ENCODE results near the gene UQCC3. TPM values are rescaled to one million over a fixed set of nuclear protein-coding genes. Genes with fewer than 3 reads are reported as not detected.

The UQCC3 gene
- total and polyA plus RNA-seq, 2 of the 13 experiments (the other 11 are each of a cell fraction or from before 2014, with no cell fraction given) = 7.7 to 16.0 TPM

GRCh38 chr11:62705880-62706849 lies 34.7 kb downstream of the UQCC3 start (continued):
- TF ChIP-seq TFDP1 (CRISPR knock-in tag; IDR thresholded peaks at IDR 0.05; ENCODE audit: borderline replicate concordance) (no peak), ZNF547 (CRISPR knock-in tag; IDR thresholded peaks at IDR 0.05) (peak; percentile 81; the same call in 1 of the 2 replicates), ZNF740 (CRISPR knock-in tag; IDR thresholded peaks at IDR 0.05) (no peak), ZNF282 (IDR thresholded peaks at IDR 0.05; ENCODE audit: partially characterized antibody) (no peak), ZNF205 (CRISPR knock-in tag; IDR thresholded peaks at IDR 0.05) (no peak), ZNF414 (CRISPR knock-in tag; IDR thresholded peaks at IDR 0.05) (no peak), SKI (IDR thresholded peaks at IDR 0.05; ENCODE audit: partially characterized antibody) (no peak), SYNCRIP (IDR thresholded peaks at IDR 0.05; ENCODE audit: insufficient read depth, low read depth, low read length) (no peak), ZNF251 (CRISPR knock-in tag; IDR thresholded peaks at IDR 0.05) (no peak), ZNF431 (CRISPR knock-in tag; IDR thresholded peaks at IDR 0.05; ENCODE audit: borderline replicate concordance, low read depth) (no peak), ZNF768 (CRISPR knock-in tag; IDR thresholded peaks at IDR 0.05) (peak; percentile 17; the same call in 1 of the 2 replicates), PRDM4 (CRISPR knock-in tag; IDR thresholded peaks at IDR 0.05; ENCODE audit: borderline replicate concordance) (no peak), ZNF337 (CRISPR knock-in tag; IDR thresholded peaks at IDR 0.05; ENCODE audit: borderline replicate concordance, low read depth) (peak; percentile 56; the same call in 1 of the 2 replicates), ZNF558 (CRISPR knock-in tag; IDR thresholded peaks at IDR 0.05; ENCODE audit: borderline replicate concordance) (no peak), HNF1B (CRISPR knock-in tag; IDR thresholded peaks at IDR 0.05) (peak; percentile 82), NR2F2 (IDR thresholded peaks at IDR 0.05; ENCODE audit: borderline replicate concordance, low read depth) (no peak), MEF2D (CRISPR knock-in tag; IDR thresholded peaks at IDR 0.05) (0 out of 2 replicates have a peak, but pooled peaks have one; percentile 64)
